GM04504 (cell line): ENCODE measurements around the gene RILPL2.
"Not testable (repeated sequence)": the region's sequence is repeated elsewhere in the genome, so short reads cannot be mapped to it uniquely, and the experiment has no call there.

Experiments used
- DNase-seq: peaks from one replicate; pipeline ENCODE4 v3.0.0-alpha.2; 2012; ENCODE audit warnings: low read depth

RILPL2 gene

DNA sequence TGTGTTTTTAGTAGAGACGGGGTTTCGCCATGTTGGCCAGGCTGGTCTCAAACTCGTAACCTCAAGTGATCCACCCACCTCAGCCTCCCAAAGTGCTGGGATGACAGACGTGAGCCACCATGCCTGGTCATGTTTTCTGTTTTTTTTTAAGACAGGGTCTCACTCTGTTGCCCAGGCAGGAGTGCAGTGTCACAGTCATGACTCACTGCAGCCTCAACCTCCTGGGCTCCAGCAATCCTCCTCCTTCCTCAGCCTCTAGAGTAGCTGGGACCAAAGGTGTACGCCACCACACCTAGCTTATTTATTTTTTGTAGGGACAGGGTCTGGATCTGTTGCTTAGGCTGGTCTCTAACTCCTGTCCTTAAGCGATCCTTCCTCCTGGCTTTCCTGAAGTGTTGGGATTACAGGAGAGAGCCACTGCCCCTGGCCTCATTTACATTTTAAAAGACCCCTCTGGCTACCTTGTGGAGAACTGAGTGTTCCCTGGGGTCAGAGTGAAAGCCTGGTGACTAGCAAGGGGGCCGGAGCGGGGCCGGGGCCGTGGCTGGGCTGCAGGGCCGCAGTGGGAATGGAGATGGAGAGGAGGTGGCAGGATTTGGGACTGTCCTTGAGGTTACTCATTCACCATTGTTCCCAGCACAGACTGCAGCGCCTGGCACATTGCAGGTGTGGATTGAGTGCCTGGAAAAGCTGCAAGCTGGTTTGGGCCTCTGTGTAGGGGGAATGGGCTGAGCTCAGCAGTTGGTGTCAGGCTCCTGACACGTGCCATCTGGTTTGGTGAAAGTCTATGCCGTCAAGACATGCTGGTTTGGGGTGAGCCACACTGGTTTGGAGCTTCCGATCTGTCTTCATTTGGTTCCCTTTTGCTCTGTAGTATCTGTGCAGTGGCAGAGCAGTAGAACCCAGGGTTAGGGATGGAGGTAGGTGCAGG is 34.5 kb downstream of the RILPL2 start:
- no peak for DNase-seq

DNA sequence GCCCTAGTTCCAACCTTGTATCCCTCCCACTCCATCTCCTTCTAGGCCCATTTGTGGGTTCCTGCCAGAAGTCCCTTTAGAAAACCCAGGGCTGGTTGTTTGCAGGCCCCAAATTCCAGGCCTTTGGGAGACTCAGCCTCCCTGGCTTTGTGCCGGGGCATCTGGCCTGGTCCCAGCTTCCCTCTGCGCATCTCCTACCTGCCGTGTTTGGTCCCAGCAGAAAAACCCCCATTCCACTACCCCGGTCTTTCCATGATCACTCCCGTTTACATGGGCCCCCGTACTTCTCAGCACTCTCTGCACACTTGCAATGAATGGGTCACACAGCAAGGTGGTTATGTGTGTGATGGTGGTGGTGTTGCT is 37.2 kb downstream of the RILPL2 start:
- DNase-seq: no peak

DNA sequence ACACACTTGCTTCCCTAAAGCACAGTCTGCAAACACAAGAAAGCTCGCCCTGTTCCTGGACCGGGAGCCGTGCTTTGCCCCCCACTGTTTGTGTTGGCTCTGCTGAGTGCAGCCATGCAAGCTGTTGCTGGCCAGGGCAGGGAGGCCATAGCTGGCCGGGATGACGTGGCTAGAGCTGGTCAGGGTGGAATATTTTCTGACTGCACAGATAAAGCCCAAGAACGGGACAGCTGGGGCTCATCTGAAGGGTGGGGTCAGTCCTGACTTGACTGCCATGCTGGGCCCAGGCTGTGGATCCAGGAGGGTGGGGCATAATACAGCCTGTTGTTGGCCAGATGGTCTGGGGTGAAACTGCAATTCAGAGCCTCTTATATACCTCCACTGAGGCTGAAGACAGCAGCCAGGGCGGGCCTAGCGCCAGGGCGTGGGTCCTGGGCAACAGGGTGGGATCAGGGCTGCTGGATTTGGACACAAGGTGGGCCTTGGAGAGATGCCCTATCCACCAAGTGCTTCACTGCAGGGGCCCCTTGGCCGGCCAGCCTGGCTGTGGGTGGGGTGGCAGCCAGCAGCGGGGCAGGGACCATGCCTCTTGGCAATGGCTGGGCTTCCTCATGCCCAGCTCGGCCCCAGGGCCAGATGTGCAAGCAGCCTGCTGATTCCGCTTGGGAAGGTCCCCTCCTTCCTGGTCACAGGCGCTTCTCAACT is 37.8 kb downstream of the RILPL2 start:
- peak; percentile 83 for DNase-seq

DNA sequence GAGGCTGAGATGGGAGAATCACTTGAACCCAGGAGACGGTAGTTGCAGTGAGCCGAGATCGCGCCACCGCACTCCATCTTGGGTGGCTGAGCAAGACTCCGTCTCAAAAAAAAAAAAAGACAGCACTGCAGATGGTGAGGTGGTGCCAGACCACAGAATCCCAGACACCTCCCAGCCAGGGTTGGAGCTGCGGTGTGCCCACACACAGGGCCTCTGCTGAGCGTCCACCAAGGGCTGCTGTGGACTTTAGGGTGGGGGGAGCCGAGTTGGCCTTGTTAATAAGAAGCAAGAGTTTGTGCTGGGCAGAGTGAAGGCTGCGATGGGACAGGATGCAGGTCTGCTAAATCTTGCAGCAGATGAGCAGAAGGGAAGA is 38.3 kb downstream of the RILPL2 start:
- DNase-seq: no peak

DNA sequence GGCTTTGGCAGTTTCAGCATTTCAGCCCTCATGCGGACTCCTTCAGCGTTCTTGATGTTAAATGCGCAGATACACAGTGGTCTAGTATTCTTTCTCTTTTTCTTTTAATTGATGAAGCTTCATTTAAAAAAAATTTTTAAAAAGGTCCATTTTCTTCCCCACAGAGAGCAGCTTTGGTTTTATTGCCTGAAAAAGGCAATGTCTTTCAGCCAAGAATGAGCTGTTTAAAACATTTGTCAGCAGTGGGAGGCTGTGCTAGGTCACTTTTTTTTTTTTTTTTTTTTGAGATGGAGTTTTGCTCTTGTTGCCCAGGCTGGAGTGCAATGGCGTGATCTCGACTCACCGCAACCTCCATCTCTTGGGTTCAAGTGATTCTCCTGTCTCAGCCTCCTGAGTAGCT is 39.1 kb downstream of the RILPL2 start:
- no peak for DNase-seq

DNA sequence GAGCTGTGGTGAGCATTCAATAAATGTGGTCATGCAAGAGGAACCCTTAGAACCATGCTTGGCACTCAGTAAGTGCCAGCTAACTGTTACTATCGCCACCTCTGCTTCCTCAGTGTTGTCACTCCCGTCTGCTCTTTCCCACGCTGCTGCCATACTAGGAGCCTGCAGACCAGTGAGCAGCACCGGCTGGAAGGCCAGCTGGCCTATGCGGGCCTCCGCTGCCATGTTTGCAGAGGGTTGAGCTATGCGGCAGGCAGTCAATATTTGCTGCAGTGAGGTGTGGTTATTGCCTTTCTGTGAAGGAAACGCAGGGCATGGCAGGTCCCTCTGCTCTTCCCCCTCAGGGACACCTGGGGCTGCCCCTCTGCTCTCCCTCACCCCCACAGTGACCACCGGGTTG is 39.5 kb downstream of the RILPL2 start:
- DNase-seq: no peak

DNA sequence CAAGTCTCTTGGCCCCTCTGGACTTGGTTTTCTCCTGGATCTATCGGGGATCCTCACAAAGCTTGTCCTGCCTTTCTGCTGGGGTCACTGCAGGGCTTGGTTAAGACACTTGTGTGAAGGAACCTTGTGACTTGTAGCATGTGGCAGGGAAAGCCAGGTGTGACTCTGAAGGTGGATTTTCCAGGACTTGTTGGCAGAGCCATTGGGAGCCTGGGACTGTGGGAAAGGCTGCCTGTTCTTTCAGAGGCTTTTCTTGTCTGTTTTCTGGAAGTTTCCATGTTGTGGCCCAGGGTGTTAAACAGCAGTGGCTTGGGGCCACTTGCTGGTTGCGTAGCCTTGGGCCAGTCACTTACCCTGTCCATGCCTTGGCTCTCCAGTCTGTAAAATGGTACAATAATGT is 39.9 kb downstream of the RILPL2 start:
- DNase-seq: no peak

DNA sequence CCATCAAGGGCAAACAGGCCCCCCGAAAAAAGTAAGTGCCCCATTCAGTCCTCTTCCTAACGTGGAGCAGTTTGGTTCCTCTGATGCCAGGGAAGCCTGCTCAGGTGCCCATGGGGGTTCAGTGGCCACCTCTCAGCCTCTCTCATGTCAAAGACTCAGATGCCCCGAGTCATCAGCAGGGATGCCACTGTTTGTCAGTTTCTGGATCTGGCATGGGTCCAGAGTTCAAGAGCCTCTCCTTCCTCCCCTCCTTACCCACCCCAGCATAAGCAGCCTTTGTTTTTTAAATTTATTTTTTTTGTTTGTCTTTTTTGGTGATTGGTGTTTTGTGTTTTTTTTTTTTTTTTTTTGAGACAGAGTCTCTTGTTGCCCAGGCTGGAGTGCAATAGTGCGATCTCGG is 41.2 kb downstream of the RILPL2 start:
- no peak for DNase-seq

DNA sequence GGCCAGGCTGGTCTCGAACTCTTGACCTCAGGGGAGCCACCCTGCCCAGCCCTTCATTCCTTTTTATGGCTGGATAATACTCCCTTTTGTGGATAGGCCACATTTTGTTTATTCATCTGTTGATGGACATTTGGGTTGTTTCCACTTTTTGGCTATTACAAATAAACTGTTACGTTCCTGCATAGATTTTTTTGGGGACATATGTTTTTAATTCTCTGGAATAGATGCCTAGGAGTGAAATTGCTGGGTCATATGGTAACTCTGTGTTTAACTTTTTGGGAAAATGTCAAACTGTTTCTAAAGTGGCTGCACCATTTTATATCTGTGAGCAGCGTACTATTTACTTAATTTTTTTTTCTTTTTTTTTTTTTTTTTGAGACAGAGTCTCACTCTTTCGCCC is 42.7 kb downstream of the RILPL2 start:
- no peak for DNase-seq

DNA sequence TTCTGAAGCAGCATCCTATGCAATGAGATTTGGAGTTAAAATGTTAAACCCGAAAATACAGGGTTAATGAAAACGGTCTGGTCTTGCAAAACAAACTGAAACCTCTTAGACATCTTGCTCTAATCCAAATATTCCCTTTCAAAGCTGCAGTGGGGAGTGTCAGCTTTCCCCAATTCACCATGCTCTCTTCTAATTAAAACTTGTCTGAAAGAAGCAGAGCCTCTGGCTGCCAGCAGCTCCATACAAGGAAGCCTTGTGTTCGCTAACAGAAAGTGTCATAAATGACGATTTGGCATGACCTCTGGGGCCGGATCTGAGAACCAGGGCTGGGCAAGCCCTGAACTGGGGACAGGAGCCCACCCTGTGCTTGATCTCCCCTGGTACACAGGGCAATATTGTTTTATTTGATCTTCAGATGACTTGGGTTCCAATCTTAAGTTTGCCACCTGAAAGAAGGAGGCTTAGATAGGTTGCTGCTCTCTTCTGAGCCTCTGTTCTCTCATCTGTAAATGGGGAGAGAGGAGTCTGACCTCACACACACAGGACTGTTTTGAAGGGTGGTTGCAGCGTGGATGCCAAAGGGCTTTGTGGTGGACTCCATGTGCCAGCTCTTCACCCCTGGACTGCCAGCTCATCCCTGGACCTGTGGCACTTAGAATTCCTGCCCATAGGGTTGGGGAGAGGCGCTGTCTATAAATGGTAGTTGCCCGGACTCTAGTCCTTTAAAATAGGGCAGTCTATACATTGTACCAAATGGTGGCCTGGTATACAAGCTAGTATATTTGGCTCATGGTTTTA is 44.7 kb downstream of the RILPL2 start:
- DNase-seq: no peak

DNA sequence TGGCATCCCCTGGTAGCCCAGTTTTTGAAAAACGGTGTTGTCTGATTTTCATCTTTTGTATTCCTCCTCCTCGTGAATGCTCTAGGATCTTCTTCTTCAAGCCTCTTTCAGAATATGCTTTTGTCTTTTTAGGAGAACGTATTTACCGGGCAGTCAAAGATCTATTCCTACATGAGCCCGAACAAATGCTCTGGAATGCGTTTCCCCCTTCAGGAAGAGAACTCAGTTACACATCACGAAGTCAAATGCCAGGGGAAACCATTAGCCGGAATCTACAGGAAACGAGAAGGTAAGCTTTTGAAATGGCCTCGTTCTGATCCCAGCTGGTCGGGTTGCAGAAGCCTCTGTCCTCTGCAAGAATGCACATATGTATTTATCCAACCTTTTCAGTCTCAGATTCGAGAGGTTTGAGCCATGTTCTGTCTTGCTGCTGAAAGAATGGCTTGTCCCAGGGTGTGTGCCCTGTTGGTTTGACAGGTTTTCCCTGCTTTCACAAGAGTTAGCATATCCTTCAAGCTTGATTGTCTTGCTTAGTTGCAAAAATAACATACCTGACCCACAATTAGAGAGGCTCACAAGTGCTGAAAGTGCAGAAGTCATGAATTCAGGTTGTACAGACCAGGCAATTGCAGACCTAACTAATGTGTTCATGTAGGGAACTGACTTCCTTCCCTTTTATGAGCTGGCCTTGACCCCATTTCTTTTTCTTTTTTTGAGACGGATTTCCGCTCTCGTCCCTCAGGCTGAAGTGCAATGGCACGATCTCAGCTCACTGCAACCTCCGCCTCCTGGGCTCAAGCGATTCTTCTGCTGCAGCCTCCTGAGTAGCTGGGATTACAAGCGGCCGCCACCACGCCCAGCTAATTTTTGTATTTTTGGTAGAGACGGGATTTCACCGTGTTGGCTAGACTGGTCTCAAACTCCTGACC is 45.7 kb downstream of the RILPL2 start:
- DNase-seq: no peak

DNA sequence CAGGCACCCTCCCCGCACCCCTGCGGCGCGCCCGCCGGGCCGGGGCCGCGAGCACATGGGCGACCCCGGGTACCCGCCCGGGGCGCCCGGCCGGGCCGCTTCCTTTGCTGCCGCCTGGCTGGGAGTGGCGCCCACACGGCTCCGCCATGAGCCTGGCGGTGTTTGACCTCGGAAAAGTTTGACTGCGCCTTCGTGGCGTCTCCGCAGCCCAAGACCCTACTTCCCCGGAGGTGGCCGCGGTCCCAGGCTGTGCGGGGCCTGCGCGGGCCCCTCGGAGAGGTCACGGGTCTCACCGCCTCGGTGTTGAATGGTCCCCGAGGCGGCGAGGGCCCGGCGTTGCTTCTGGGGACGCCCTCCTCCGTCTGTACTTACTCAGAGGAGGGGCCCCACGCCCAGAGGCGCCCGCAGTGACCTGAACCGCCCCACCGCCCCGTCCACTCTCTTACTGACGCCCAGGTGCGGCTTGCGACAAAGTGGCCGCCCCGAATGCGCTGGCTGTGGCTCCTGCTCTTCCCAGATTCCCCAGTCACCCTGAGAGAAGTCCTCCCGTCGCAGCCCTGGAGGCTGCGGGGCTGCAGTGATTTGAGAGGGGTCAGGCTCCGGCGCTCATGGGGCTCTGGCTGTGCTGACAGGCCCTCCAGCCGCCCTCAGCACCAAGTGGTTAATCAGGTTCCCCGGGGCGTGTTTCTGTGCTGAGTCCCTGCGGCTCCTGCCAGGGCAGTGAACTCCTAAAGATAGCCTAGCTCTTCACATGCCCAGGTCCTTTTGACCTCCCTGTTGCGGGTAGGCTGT is 46.7 kb downstream of the RILPL2 start:
- DNase-seq: no peak

DNA sequence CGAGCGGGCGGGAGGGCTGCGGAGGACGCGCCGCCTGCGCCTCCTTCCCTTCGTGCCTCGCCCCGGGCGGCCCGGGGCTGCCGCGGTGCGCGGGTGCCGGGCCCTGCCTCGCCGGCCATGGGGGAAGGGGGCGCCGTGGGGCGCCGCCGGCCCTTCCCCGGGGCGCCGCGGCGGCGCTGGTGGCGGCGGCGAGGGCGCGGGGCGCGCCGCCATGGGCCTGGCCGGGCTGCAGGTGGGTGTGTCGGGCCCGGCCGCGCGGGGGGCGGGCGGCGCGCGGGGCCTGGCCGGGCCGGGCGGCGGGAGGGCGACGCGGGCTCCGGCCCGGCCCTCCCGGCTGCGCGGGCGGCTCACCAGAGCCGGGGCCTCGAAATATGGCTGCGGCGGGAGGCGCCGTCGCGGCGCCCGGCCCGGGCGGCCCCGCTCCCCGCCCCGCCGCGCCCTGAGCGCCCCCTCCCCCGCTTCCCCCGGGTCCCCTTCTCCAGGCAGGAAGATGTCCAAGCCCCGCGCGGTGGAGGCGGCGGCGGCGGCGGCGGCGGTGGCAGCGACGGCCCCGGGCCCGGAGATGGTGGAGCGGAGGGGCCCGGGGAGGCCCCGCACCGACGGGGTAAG is 47.4 kb downstream of the RILPL2 start:
- DNase-seq: no peak

DNA sequence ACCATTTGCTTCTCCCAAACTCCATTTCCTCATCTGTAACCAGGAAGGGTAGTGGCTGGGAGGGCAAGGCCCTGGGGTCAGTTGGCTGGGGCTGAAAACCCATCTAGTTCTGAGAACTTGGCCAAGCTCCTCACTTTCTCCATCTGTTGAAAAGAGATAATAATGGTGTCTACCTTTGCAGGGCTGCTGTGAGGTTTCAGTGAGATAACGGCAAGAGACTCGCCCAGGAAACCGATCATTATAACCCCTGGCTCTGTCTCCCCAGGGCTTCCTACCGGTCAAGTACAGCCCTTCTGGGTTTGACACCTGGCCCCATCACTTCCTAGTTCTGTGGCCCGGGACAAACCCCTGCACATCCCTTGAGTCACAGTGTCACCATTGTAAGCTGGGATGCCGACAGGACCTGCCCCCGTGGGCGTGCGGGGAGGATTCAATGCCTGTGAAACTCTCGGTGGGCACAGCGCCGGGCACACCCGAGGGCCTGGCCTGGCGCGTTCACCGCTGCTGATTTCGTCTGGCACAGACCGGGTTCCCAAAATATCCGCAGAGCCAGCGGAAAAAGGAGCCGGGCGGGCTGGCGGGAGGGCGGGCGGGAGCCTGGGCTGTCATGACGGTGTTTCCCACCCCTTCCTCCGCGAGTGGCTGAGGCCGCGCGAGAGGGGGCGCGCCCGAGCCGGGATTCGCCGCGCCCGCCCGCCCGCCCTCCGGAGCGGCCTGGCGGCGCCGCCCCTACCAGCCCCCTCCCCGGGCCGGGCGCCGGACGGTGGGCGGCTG is 48.1 kb downstream of the RILPL2 start:
- no peak for DNase-seq

DNA sequence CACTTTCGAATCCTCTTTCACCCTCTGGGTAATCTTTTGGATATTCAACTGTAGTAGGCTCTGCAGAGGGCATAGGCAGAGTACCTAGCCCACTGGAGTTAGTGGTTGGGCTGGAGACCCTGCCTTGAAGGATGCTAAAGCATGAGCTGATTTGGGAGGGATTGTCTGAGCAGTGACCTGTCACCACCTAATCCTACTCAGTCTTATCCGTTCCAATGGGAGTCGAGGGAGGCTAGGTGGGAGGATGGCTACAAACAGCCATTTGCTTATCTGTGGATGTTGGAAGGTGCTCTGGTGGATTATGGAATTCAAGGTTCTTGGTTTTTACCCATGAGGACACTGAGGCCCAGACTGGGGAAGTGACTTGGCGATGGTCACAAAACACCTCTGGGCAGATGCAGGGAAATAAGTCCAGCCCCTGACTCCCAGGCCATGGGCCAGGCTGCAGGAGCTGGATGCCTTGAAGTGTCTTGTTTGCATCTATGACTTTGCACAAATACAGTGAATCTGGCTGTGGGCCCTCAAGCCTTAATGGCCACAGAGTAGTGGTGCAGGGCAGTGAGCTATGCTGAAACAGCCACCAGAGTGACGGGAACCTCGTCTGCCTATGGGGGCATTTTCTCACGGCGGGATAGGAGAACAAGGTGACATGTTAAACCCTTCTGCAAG is 48.8 kb downstream of the RILPL2 start:
- DNase-seq: no peak

DNA sequence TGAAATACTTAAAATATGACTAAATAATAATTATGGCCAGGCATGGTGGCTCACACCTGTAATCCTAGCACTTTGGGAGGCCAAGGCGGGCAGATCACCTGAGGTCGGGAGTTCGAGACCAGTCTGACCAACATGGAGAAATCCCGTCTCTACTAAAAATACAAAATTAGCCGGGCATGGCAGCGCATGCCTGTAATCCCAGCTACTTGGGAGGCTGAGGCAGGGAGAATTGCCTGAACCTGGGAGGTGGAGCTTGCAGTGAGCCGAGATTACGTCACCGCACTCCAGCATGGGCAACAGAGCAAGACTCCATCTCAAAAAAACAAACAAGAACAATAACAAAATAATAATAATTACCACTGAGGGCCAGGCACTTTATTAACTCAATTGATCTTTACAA is 50.9 kb downstream of the RILPL2 start:
- DNase-seq: not testable (repeated sequence)

DNA sequence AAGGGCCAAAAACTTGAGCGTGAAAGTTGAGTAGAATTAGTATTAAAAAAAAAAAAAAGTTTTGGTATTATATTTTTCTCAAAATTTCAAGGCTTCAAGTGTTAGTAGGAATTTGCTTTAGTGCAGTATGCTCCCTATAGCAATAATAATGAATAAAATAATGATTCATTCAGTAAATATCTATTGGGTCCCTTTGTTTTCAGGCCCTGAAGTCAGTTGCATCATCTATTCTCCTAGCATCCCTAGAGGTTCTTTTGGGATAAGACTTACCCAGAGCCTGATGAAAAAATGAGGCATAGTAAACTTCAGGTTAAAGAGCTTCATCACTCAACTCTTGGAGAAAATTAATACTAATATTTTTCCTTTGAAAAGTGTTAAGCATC is 51.5 kb downstream of the RILPL2 start:
- DNase-seq: no peak

DNA sequence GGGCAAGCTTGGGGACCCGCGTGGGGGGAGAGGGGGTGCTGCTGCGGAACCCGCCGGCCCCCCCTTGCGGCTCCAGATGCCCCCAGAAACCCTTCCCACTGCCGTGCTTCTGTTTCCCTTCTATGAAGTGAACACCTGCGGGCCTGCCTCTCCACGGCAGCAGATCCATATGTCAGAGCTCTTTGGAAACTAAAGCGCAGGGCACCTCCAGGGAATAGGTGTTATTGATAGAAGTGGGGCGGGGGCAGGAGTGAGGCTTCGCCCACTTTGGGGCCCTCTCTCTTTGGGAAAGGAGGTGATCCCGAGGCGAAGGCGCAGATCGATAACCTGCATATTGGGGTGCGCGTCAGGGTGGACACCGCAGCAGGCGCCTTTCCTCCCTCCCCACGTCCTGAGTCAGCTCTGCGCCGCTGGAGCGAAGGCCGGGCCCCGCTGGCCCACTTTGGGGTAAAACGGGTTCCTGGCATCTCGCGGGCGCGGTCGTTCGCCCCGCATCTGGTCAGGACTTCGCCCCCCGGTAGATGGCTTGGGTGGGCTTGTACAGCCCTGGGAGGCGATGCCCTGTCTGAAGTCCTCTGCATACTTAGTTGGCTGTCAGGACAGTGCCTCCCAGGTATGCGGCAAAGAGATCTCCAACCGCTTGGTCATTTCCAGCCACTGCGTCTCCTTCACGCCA is 52.0 kb downstream of the RILPL2 start:
- no peak for DNase-seq

DNA sequence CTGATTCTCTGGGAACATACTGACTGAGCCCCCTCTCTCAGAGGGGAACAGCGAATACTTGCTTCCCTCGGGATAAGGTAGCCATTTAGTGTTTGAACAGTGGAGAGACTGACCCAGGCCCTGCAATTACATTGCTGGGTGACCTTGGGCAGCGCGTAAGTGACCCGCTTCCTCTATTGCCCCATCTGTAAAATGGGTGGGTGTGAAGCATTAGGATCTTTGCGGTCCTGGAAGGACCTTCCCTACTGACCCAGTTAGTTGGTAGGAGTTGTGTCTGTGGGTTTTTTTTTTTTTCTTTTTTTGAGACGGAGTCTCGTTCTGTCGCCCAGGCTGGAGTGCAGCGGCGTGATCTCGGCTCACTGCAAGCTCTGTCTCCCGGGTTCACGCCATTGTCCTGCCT is 53.8 kb downstream of the RILPL2 start:
- no peak for DNase-seq
